ENCODE results near the gene PUS10.
"Not testable (repeated sequence)": the region's sequence is repeated elsewhere in the genome, so short reads cannot be mapped to it uniquely, and the experiment has no call there.

GRCh38 chr2:61034592-61034991, 16.5 kb upstream of the PUS10 start:
- TF ChIP-seq CTCF (IDR thresholded peaks at IDR 0.05 in 2 of 3, conservative IDR thresholded peaks at IDR 0.05 in 1 of 3; ENCODE audit: borderline replicate concordance in 1 of 3, insufficient read depth in 1 of 3, low read depth in 2 of 3, low read length in 2 of 3); SRF (IDR thresholded peaks at IDR 0.05; ENCODE audit: low read depth); EZH2 (IDR thresholded peaks at IDR 0.05); ELF1 (IDR thresholded peaks at IDR 0.05; ENCODE audit: borderline replicate concordance, low read depth); YY1 (IDR thresholded peaks at IDR 0.05; ENCODE audit: extremely low read depth, insufficient replicate concordance, low read depth, low read length); ZNF274 (IDR thresholded peaks at IDR 0.05; ENCODE audit: low read depth, low read length); POLR2AphosphoS5 (IDR thresholded peaks at IDR 0.05; ENCODE audit: low read depth, low read length); POLR2A (IDR thresholded peaks at IDR 0.05; ENCODE audit: borderline replicate concordance, extremely low read depth, insufficient read depth, insufficient read length); EZH2phosphoT487 (IDR thresholded peaks at IDR 0.05; ENCODE audit: borderline replicate concordance): not testable (repeated sequence)
- TF ChIP-seq, protein P1, sequence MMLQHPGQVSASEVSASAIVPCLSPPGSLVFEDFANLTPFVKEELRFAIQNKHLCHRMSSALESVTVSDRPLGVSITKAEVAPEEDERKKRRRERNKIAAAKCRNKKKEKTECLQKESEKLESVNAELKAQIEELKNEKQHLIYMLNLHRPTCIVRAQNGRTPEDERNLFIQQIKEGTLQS (IDR thresholded peaks at IDR 0.05), result not testable (repeated sequence)

All from HCT116 (cell line).